Smooth muscle cell (in vitro differentiated cells): ENCODE results near the gene UBA3. TPM values are rescaled to one million over a fixed set of nuclear protein-coding genes. Genes with fewer than 3 reads are reported as not detected.

Experiments used
- DNase-seq: peaks from one replicate; lab custom pipeline; 2025; ENCODE audit not compliant: unreplicated experiment; lab: John Stamatoyannopoulos, UW
- H2AFZ ChIP-seq: fragments of 200-600 bp; sonication (generic); 2 replicates; pipeline ENCODE4 v1.6.0; 2016; ENCODE audit warnings: antibody characterized with exemption, low read depth, mild to moderate bottlenecking
- H3F3A ChIP-seq: fragments of 200-600 bp; sonication (generic); 2 replicates; pipeline ENCODE4 v1.6.0; 2017; ENCODE audit warnings: antibody characterized with exemption, low read depth
- H3K27ac ChIP-seq: fragments of 200-600 bp; sonication (generic); 2 replicates; pipeline ENCODE4 v1.5.1; 2016; ENCODE audit warnings: low read depth, mild to moderate bottlenecking
- H3K27me3 ChIP-seq: fragments of 200-600 bp; sonication (generic); 2 replicates; pipeline ENCODE4 v1.6.1; 2016; ENCODE audit warnings: low read depth, mild to moderate bottlenecking
- H3K36me3 ChIP-seq: fragments of 200-600 bp; sonication (generic); 2 replicates; pipeline ENCODE4 v1.5.1; 2016; ENCODE audit warnings: low read depth
- H3K4me1 ChIP-seq: fragments of 200-600 bp; sonication (generic); 2 replicates; pipeline ENCODE4 v1.5.1; 2016; ENCODE audit warnings: low read depth
- H3K4me2 ChIP-seq: fragments of 200-600 bp; sonication (generic); 2 replicates; pipeline ENCODE4 v1.6.0; 2016; ENCODE audit warnings: mild to moderate bottlenecking
- H3K4me3 ChIP-seq: fragments of 200-600 bp; sonication (generic); 2 replicates; pipeline ENCODE4 v1.5.1; 2016; ENCODE audit warnings: mild to moderate bottlenecking
- H3K79me2 ChIP-seq: fragments of 200-600 bp; sonication (generic); 2 replicates; pipeline ENCODE4 v1.6.0; 2016; ENCODE audit warnings: low read depth, mild to moderate bottlenecking
- H3K9ac ChIP-seq: fragments of 200-600 bp; sonication (generic); 2 replicates; pipeline ENCODE4 v1.6.0; 2016; ENCODE audit warnings: low read depth
- H3K9me3 ChIP-seq: fragments of 200-600 bp; sonication (generic); replicated peaks from 2 replicates; pipeline ENCODE4 v1.5.1; 2016; ENCODE audit warnings: low read depth
- H4K20me1 ChIP-seq: fragments of 200-600 bp; sonication (generic); 2 replicates; pipeline ENCODE4 v1.6.0; 2016; ENCODE audit warnings: low read depth
- CTCF ChIP-seq: fragments of 200-600 bp; sonication (generic); IDR thresholded peaks from 2 replicates; pipeline ENCODE4 v1.5.1; 2017; ENCODE audit warnings: borderline replicate concordance, mild to moderate bottlenecking, antibody characterized with exemption; ENCODE audit not compliant: insufficient read depth, poor library complexity, severe bottlenecking
- WGBS: methylation state at CpG from one replicate; pipeline ENCODE4 v1.1.7; 2016; ENCODE audit warnings: low lambda C conversion rate; 5-methylcytosine and 5-hydroxymethylcytosine counted together
- polyA plus RNA-seq: library from polyadenylated mRNA; unstranded; fragments of >200 nt; fragmentation: Nextera tagmentation; extraction: Ambion mirVana; gene quantifications from 2 replicates; pipeline ENCODE4 v1.2.1, GENCODE V29; 2016
- total RNA-seq: library from RNA; depleted of rRNA; stranded (reverse); fragments of >200 nt; gene quantifications from 2 replicates; pipeline ENCODE4 v1.2.3, GENCODE V29; 2014

UBA3 gene
- total and polyA plus RNA-seq, 2 experiments from 2014 or later, result 47.5 to 71.2 TPM

DNA sequence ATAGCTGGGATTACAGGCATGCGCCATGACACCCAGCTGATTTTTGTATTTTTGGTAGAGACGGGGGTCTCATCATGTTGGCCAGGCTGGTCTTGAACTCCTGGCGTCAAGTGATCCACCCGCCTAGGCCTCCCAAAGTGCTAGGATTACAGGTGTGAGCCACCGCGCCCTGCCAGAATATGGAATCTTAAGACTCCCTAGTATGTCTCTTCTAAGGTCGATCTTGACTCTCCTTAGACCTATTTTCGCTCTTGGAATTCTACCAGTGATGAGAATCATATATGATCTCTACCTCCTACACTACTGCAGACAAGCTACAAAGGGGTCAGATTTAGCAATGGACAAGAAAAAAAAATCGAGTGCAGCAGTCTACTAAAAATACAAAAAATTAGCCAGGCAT, 47.4 kb downstream of the UBA3 start:
- Histone ChIP-seq H3K27ac (no peak overlapping the region), H3K36me3 (peaks cover 62% of the 10 kb centered on the region), H2AFZ (no peak overlapping the region), H3K4me3 (no peak overlapping the region), H3K79me2 (peaks cover 14% of the 10 kb centered on the region), H3K27me3 (no peaks in the 10 kb centered on the region), H3K4me1 (no peaks in the 10 kb centered on the region), H3K9me3 (no peaks in the 10 kb centered on the region), H3K4me2 (no peak overlapping the region), H4K20me1 (peaks cover 37% of the 10 kb centered on the region), H3F3A (no peaks in the 10 kb centered on the region), H3K9ac (no peak overlapping the region)
- no peak for DNase-seq
- TF ChIP-seq CTCF, result no peak
- 97% methylated on average over 9 of the region's 9 CpGs for WGBS

- Histone ChIP-seq H3K27ac (no peak overlapping the region), H3K4me2 (no peak overlapping the region), H3K36me3 (peaks cover 62% of the 10 kb centered on the region)
Measured at GRCh38 chr3:69032142-69032541, 48.0 kb downstream of the UBA3 start.

GRCh38 chr3:69031635-69032034, 48.5 kb downstream of the UBA3 start:
- no peaks in the 10 kb centered on the region for H3K9me3 ChIP-seq
- no peaks in the 10 kb centered on the region for H3K4me1 ChIP-seq
- H3K27ac ChIP-seq, result no peak overlapping the region
- no peaks in the 10 kb centered on the region for H3F3A ChIP-seq
- peaks cover 10% of the 10 kb centered on the region for H3K79me2 ChIP-seq
- WGBS, result 97% methylated on average over 1 of the region's 1 CpG
- no peak overlapping the region for H3K9ac ChIP-seq
- no peaks in the 10 kb centered on the region for H3K27me3 ChIP-seq
- DNase-seq, result no peak
- no peak overlapping the region for H3K4me2 ChIP-seq
- H4K20me1 ChIP-seq, result peaks cover 27% of the 10 kb centered on the region
- no peak overlapping the region for H3K4me3 ChIP-seq
- no peak for TF ChIP-seq CTCF
- H3K36me3 ChIP-seq, result peaks cover 60% of the 10 kb centered on the region
- H2AFZ ChIP-seq, result no peak overlapping the region

More at GRCh38 chr3:69032142-69032541, 48.0 kb downstream of the UBA3 start:
- Histone ChIP-seq H4K20me1 (peaks cover 31% of the 10 kb centered on the region), H3K9ac (no peak overlapping the region), H2AFZ (no peak overlapping the region), H3K9me3 (no peaks in the 10 kb centered on the region), H3K27me3 (no peaks in the 10 kb centered on the region), H3K4me1 (no peaks in the 10 kb centered on the region), H3F3A (no peaks in the 10 kb centered on the region), H3K4me3 (no peak overlapping the region), H3K79me2 (peaks cover 14% of the 10 kb centered on the region)
- no peak for TF ChIP-seq CTCF
- 91% methylated on average over 2 of the region's 2 CpGs for WGBS
- DNase-seq, result no peak

GRCh38 chr3:69020857-69021256, 59.3 kb downstream of the UBA3 start:
- Histone ChIP-seq H3K36me3 (peaks cover 20% of the 10 kb centered on the region), H3K9me3 (no peaks in the 10 kb centered on the region), H3K4me2 (no peak overlapping the region), H3K27ac (no peak overlapping the region), H3F3A (peaks cover 27% of the 10 kb centered on the region), H2AFZ (no peak overlapping the region), H4K20me1 (peaks cover 23% of the 10 kb centered on the region), H3K4me1 (no peaks in the 10 kb centered on the region), H3K79me2 (no peaks in the 10 kb centered on the region), H3K27me3 (no peaks in the 10 kb centered on the region), H3K9ac (no peak overlapping the region), H3K4me3 (no peak overlapping the region)
- no peak for DNase-seq
- TF ChIP-seq CTCF, result no peak
- 76% methylated on average over 4 of the region's 4 CpGs for WGBS
